Naive B cell (primary cell): ENCODE measurements around the gene PPP1R15B. TPM values are rescaled to one million over a fixed set of nuclear protein-coding genes. Genes with fewer than 3 reads are reported as not detected.

ENCODE experiments used
- ATAC-seq, 2 donors: fragments of 150-1000 bp; cut with Tn5 transposase; 2 replicates each; pipeline ENCODE4 v1.10.0; 2021; ENCODE audit warnings: low read depth in 2 of 2, mild to moderate bottlenecking in 2 of 2, moderate library complexity in 2 of 2
- DNase-seq: peaks from one replicate; pipeline ENCODE4 v3.0.0; 2022
- H3K27ac Mint-ChIP-seq, 6 donors: one replicate each; pipeline ENCODE4 v1.8.0; 2020 to 2022; ENCODE audit warnings: mild to moderate bottlenecking in 6 of 6, mixed read lengths in 6 of 6, moderate library complexity in 5 of 6, inconsistent platforms in 2 of 6
- H3K27me3 Mint-ChIP-seq, 3 donors: one replicate each; pipeline ENCODE4 v1.8.0; 2021 to 2022; ENCODE audit warnings: mixed read lengths in 3 of 3, mild to moderate bottlenecking in 1 of 3
- H3K36me3 Mint-ChIP-seq, 2 donors: one replicate each; pipeline ENCODE4 v1.8.0; 2020 to 2022; ENCODE audit warnings: mixed read lengths in 2 of 2, inconsistent platforms in 1 of 2, mild to moderate bottlenecking in 1 of 2
- H3K4me1 Mint-ChIP-seq, 3 donors: one replicate each; pipeline ENCODE4 v1.8.0; 2020 to 2022; ENCODE audit warnings: mixed read lengths in 3 of 3, inconsistent platforms in 1 of 3, mild to moderate bottlenecking in 1 of 3, moderate library complexity in 1 of 3
- H3K4me3 Mint-ChIP-seq, 8 donors: one replicate each; pipeline ENCODE4 v1.8.0; 2020 to 2022; ENCODE audit warnings: mild to moderate bottlenecking in 8 of 8, mixed read lengths in 8 of 8, moderate library complexity in 8 of 8, inconsistent platforms in 2 of 8
- H3K9me3 Mint-ChIP-seq, 7 donors: one replicate each; pipeline ENCODE4 v1.8.0; 2020 to 2022; ENCODE audit warnings: mixed read lengths in 7 of 7, mild to moderate bottlenecking in 5 of 7, inconsistent platforms in 2 of 7, moderate library complexity in 1 of 7
- polyA plus RNA-seq, 6 donors: library from polyadenylated mRNA; unstranded; fragments of 300-500 nt; fragmentation: Illumina TruSeq; gene quantifications; one replicate each; pipeline ENCODE4 v1.2.3, GENCODE V29; 2021; ENCODE audit warnings: low read depth in 6 of 6

PPP1R15B gene
- polyA plus RNA-seq, 6 donors from 2014 or later: 18.5 to 39.0 (median 33.0) TPM

- Mint-ChIP-seq H3K4me1 (peaks cover 8 to 38% (median 18%) of the 10 kb centered on the region in 3 donors), H3K9me3 (no peaks in the 10 kb centered on the region), H3K27me3 (peaks cover 23 to 61% (median 40%) of the 10 kb centered on the region in 3 donors), H3K27ac (no peak overlapping the region), H3K4me3 (no peak overlapping the region), H3K36me3 (no peaks in the 10 kb centered on the region)
- ATAC-seq (no peak), DNase-seq (no peak)
Observed at GRCh38 chr1:204360314-204360713, 51.3 kb downstream of the PPP1R15B start.

GRCh38 chr1:204359474-204360255 is 52.0 kb downstream of the PPP1R15B start, which contains the start of gene PLEKHA6:
Gene PLEKHA6 (minus strand): TSS chr1:204359929. CDS start chr1:204273727, 86,202 bp downstream.
- DNase-seq: no peak
- no peak for ATAC-seq
- Mint-ChIP-seq H3K4me3 (peak within 1 kb of the TSS in 1 of 8 donors; percentile 31), H3K36me3 (no peaks in the 10 kb centered on the region), H3K9me3 (no peaks in the 10 kb centered on the region), H3K4me1 (peaks cover 8 to 38% (median 18%) of the 10 kb centered on the region in 3 donors), H3K27me3 (peaks cover 23 to 56% (median 33%) of the 10 kb centered on the region in 3 donors), H3K27ac (peak within 1 kb of the TSS in 3 of 6 donors; percentile 53 to 64 (median 56))

GRCh38 chr1:204359131-204359473 is 52.5 kb downstream of the PPP1R15B start:
- no peak for ATAC-seq
- peak overlapping the region in 1 of 8 donors; percentile 31 for H3K4me3 Mint-ChIP-seq
- no peak for DNase-seq

GRCh38 chr1:204358605-204359004 is 53.0 kb downstream of the PPP1R15B start:
- no peaks in the 10 kb centered on the region for H3K36me3 Mint-ChIP-seq
- H3K27me3 Mint-ChIP-seq: peaks cover 25 to 56% (median 38%) of the 10 kb centered on the region in 3 donors
- peak overlapping the region in 1 of 6 donors; percentile 53 for H3K27ac Mint-ChIP-seq
- DNase-seq (no peak), ATAC-seq (no peak)
- H3K9me3 Mint-ChIP-seq: no peaks in the 10 kb centered on the region
- H3K4me3 Mint-ChIP-seq: peak overlapping the region in 1 of 8 donors; percentile 73
- H3K4me1 Mint-ChIP-seq: peaks cover 4 to 33% (median 14%) of the 10 kb centered on the region in 3 donors

More at GRCh38 chr1:204359131-204359473, 52.5 kb downstream of the PPP1R15B start:
- H3K27ac Mint-ChIP-seq: peak overlapping the region in 1 of 6 donors; percentile 64
- H3K27me3 Mint-ChIP-seq: peaks cover 28 to 60% (median 37%) of the 10 kb centered on the region in 3 donors
- H3K9me3 Mint-ChIP-seq: no peaks in the 10 kb centered on the region
- no peaks in the 10 kb centered on the region for H3K36me3 Mint-ChIP-seq
- H3K4me1 Mint-ChIP-seq: peaks cover 8 to 38% (median 18%) of the 10 kb centered on the region in 3 donors

GRCh38 chr1:204357551-204358490 is 53.8 kb downstream of the PPP1R15B start:
- peak overlapping the region in 2 of 6 donors; percentile 29 to 66 for H3K27ac Mint-ChIP-seq
- peak; percentile 39 for DNase-seq
- peak; percentile 91 for ATAC-seq
- H3K36me3 Mint-ChIP-seq: no peaks in the 10 kb centered on the region
- H3K27me3 Mint-ChIP-seq: peaks cover 22 to 54% (median 34%) of the 10 kb centered on the region in 3 donors
- no peaks in the 10 kb centered on the region for H3K9me3 Mint-ChIP-seq
- H3K4me1 Mint-ChIP-seq: peaks cover 3 to 28% (median 6%) of the 10 kb centered on the region in 3 donors
- peak overlapping the region in 3 of 8 donors; percentile 24 to 74 (median 73) for H3K4me3 Mint-ChIP-seq

- ATAC-seq (no peak), DNase-seq (no peak)
- H3K9me3 Mint-ChIP-seq: no peaks in the 10 kb centered on the region
- peaks cover 3 to 23% (median 6%) of the 10 kb centered on the region in 3 donors for H3K4me1 Mint-ChIP-seq
- no peaks in the 10 kb centered on the region for H3K36me3 Mint-ChIP-seq
- no peak overlapping the region for H3K27ac Mint-ChIP-seq
- H3K27me3 Mint-ChIP-seq: peaks cover 14 to 46% (median 26%) of the 10 kb centered on the region in 3 donors
- no peak overlapping the region for H3K4me3 Mint-ChIP-seq
Observed at GRCh38 chr1:204356997-204357396, 54.6 kb downstream of the PPP1R15B start.

GRCh38 chr1:204355913-204356312 is 55.7 kb downstream of the PPP1R15B start:
- Mint-ChIP-seq H3K9me3 (no peaks in the 10 kb centered on the region), H3K4me1 (peaks cover 3 to 26% (median 6%) of the 10 kb centered on the region in 3 donors), H3K36me3 (no peaks in the 10 kb centered on the region), H3K27me3 (peaks cover 12 to 40% (median 20%) of the 10 kb centered on the region in 3 donors), H3K27ac (no peak overlapping the region), H3K4me3 (no peak overlapping the region)
- DNase-seq (no peak), ATAC-seq (no peak)

GRCh38 chr1:204354579-204354978 is 57.0 kb downstream of the PPP1R15B start:
- Mint-ChIP-seq H3K27ac (no peak overlapping the region), H3K9me3 (no peaks in the 10 kb centered on the region), H3K4me3 (no peak overlapping the region), H3K27me3 (peaks cover 8 to 33% (median 17%) of the 10 kb centered on the region in 3 donors), H3K4me1 (peaks cover 3 to 21% (median 6%) of the 10 kb centered on the region in 3 donors), H3K36me3 (no peaks in the 10 kb centered on the region)
- DNase-seq: no peak
- ATAC-seq: no peak

Other genes starting within 250 kb of the PPP1R15B start
- gene REN, start 245.5 kb downstream of the PPP1R15B start, polyA plus RNA-seq: not detected
- gene KISS1, start 215.3 kb downstream of the PPP1R15B start, polyA plus RNA-seq: not detected
- gene GOLT1A, start 197.8 kb downstream of the PPP1R15B start, polyA plus RNA-seq: not detected
- under 1 TPM in 1 of 6 donors, not detected in 5; 0.09 TPM for gene PLEKHA6, start 51.9 kb downstream of the PPP1R15B start, polyA plus RNA-seq
- 10 to 100 TPM in 3 of 6 donors, 1 to 10 TPM in 2, not detected in 1; 8.5 to 16.9 (median 10.6) TPM for gene PIK3C2B, start 83.0 kb upstream of the PPP1R15B start, polyA plus RNA-seq
- 10 to 100 TPM; 12.6 to 50.8 (median 28.2) TPM for gene MDM4, start 104.6 kb upstream of the PPP1R15B start, polyA plus RNA-seq